Iris pigment epithelial cell (primary cell): ENCODE measurements around the gene SWSAP1.
A peak's percentile ranks its signal among the peaks of the same experiment; 100 is the strongest.
"Not testable (repeated sequence)": the region's sequence is repeated elsewhere in the genome, so short reads cannot be mapped to it uniquely, and the experiment has no call there.

Experiments used
- DNase-seq: peaks from one replicate; pipeline ENCODE4 v3.0.0-alpha.2; 2011; ENCODE audit warnings: low read depth

SWSAP1 gene

DNA sequence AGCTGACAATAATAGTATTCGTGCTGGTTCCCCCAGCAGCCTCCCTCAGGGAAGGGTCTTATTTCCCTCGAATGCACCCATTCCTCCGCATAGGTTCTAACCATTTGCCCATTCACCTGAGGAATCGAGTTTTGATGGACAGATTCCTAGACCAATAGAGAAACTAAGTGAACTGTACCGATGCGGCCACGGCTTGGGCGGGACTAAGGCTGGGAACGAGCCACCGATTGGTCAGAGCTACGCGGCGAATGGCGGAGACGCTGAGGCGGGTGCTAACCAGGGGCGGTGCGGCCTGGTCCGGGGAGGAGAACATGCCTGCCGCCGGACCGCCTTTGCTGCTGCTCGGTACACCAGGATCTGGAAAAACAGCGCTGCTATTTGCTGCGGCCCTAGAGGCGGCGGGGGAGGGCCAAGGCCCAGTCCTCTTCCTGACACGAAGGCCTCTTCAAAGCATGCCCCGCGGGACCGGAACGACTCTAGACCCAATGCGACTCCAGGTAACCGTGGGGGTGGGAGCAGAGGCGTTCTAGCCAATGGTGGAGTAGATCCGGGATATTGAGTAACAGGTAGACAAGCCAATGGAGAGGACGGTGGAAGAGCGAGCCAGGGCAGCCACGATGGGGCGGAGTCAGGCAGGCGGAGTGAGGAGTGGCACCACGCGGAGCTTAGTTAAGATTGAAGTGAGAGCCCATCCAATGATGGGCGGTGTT is at the start of gene SWSAP1:
Gene SWSAP1 (plus strand): TSS at position 234 of the 710 bp plus-strand sequence. CDS start 15 bp downstream, at position 249.
- DNase-seq, result peak; percentile 100

- DNase-seq, result no peak
These were observed 49.6 kb upstream of the SWSAP1 start for GRCh38 chr19:11324748-11325389.

DNA sequence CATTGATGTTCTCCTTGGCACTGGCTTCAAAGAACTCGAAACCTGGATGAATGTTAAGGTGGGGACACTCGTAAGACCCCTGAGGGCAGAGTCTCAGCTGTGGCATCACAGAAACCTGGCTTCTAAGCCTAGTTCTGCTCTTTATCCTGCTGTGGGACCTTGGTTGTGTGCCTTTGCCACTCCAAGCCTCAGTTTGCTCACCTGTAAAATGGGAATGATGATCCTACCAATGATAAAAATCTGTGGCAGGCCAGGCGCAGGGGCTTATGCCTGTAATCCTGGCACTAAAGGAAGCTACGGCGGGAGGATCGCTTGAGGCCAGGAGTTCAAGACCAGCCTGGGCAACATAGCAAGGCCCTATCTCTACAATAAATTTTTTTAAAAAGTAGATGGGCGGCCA is 48.9 kb upstream of the SWSAP1 start:
- no peak for DNase-seq

GRCh38 chr19:11330127-11330526 is 44.3 kb upstream of the SWSAP1 start:
- no peak for DNase-seq

DNA sequence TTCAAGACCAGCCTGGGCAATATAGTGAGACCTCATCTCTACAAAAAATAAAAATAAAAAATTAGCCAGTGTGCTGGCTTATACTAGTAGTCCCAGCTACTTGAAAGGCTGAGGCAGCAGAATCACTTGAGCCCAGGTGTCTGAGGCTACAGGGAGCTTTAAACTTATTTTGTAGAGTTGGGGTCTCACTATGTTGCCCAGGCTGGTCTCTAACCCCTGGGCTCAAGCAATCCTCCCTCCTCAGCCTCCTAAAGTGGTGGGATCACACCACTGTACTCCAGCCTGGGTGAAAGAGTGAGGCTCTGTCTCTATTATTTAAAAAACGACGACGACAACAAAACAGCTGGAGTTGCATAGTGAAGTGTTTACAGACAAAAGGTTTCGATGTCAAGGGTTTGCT is 43.0 kb upstream of the SWSAP1 start:
- DNase-seq, result no peak

DNA sequence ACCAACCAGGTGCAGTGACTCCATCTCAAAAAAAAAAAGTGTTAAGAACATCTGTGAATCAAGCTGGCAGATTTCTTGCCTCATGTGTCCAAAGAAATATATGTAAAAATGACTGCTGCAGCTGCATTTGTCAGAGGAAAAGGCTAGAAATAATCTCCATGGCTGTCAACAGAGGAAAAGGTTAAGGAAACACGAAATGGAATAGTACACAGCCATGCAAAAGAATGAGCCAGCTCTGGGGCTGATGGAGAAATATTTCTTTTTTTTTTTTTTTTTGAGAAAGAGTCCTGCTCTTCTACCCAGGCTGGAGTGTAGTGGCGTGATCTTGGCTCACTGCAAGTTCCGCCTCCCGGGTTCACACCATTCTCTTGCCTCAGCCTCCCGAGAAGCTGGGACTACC is 41.6 kb upstream of the SWSAP1 start:
- DNase-seq, result no peak

DNA sequence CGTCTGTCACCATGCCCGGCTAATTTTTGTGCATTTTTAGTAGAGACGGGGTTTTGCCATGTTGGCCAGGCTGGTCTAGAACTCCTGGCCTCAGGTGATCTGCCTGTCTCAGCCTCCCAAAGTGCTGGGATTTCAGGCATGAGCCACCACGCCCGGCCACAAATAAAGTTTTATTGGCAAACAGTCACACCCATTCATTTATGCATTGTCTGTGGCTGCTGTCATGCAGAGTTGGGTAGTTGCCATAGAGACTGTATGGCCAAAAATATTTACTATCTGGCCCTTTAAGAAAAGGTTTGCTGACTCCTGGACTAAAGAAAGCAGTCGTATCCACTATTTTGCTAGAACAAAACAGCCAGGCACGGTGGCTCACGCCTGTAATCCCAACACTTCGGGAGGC is 40.6 kb upstream of the SWSAP1 start:
- not testable (repeated sequence) for DNase-seq

DNA sequence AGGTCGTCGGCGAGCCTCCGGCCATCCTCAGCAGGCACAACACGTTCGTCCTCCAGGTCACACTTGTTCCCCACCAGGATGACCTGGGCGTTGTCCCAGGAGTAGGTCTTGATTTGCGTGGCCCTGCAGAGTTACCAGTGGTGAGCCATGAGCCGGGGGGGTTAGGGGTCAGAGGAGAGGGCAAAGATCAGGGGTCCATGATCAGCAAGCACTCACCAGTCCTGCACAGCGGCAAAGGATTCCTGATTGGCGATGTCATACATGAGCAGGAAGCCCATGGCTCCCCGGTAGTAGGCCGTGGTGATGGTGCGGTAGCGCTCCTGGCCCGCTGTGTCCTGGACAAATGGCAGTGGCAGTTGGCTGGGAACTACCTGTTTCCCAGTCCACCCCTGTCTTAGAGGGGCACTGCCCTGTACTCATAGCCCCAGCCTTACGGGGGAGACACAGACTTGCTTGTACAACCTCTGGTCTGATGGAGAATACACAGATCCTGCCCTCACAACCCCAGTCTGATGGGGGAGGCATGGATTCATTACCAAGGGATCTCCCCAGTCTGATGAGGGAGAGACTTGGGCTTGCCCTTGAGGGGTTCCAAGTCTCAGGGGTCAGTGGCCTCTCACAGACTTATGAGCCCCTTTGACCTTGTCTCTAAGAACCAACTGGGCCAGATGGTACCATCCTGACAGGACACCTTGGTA is 38.9 kb upstream of the SWSAP1 start:
- DNase-seq, result no peak

- DNase-seq, result no peak
These were observed 37.4 kb upstream of the SWSAP1 start for GRCh38 chr19:11337080-11337479.

- DNase-seq, result no peak
These were observed 36.3 kb upstream of the SWSAP1 start for GRCh38 chr19:11338121-11338520.

GRCh38 chr19:11338569-11339253 is 35.8 kb upstream of the SWSAP1 start:
- DNase-seq, result no peak

GRCh38 chr19:11339254-11340098 is 35.0 kb upstream of the SWSAP1 start, which contains the start of gene RAB3D:
RAB3D (minus strand) TSS chr19:11339657; CDS start chr19:11337399, 2,258 bp downstream.
- DNase-seq, result peak; percentile 85

GRCh38 chr19:11340099-11340467 is 34.4 kb upstream of the SWSAP1 start:
- not testable (repeated sequence) for DNase-seq

- DNase-seq, result no peak
These were observed 32.0 kb upstream of the SWSAP1 start for GRCh38 chr19:11342429-11342828.

- no peak for DNase-seq
These were observed 29.2 kb upstream of the SWSAP1 start for GRCh38 chr19:11345122-11345803.

GRCh38 chr19:11346104-11346940 is 28.1 kb upstream of the SWSAP1 start, which contains the start of the genes CCDC159 and TMEM205:
CCDC159 (plus strand) TSS chr19:11346519; CDS start chr19:11346607, 88 bp downstream.
TMEM205 (minus strand) TSS chr19:11346268; CDS start chr19:11345619, 649 bp downstream.
- peak; percentile 99 for DNase-seq

DNA sequence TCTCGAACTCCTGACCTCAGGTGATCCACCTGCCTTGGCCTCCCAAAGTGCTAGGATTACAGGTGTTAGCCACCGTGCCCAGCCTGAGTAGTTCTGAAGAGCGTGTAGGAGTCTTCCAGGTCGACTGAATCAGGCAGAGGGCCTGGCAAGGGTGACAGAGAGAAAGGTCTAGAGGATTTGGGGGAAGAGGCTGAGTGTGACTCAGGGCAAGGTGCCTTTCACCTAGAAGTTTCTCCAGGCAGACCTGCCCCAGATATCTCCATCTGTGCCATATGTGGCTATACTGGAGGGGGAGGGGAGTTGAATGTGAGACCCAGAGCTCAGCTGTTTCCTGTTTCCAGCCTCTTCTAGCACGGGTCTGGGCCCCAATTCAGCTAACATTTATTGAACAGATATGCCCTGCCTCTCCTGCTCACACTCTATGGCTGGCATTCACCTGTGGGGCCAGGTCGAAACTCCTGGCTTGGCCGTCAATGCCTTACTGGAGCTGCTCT is 26.9 kb upstream of the SWSAP1 start:
- no peak for DNase-seq

- no peak for DNase-seq
These were observed 25.3 kb upstream of the SWSAP1 start for GRCh38 chr19:11349171-11349570.

GRCh38 chr19:11354102-11354501 is 20.4 kb upstream of the SWSAP1 start:
- DNase-seq, result not testable (repeated sequence)
